ENCODE data around the gene DLG4.

- TF ChIP-seq, protein P1, sequence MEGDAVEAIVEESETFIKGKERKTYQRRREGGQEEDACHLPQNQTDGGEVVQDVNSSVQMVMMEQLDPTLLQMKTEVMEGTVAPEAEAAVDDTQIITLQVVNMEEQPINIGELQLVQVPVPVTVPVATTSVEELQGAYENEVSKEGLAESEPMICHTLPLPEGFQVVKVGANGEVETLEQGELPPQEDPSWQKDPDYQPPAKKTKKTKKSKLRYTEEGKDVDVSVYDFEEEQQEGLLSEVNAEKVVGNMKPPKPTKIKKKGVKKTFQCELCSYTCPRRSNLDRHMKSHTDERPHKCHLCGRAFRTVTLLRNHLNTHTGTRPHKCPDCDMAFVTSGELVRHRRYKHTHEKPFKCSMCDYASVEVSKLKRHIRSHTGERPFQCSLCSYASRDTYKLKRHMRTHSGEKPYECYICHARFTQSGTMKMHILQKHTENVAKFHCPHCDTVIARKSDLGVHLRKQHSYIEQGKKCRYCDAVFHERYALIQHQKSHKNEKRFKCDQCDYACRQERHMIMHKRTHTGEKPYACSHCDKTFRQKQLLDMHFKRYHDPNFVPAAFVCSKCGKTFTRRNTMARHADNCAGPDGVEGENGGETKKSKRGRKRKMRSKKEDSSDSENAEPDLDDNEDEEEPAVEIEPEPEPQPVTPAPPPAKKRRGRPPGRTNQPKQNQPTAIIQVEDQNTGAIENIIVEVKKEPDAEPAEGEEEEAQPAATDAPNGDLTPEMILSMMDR (conservative IDR thresholded peaks at IDR 0.05; ENCODE audit: low read length), result no peak
- TF ChIP-seq EZH2phosphoT487 (IDR thresholded peaks at IDR 0.05; ENCODE audit: borderline replicate concordance), result no peak
Measured at GRCh38 chr17:7137171-7137943, 82.3 kb downstream of the DLG4 start.

All from Loucy (cell line).